Measurements from ENCODE around the gene HCST.

GRCh38 chr19:35901854-35902661 is at the start of gene HCST:
- TF ChIP-seq RAD21 (IDR thresholded peaks at IDR 0.05; ENCODE audit: low read length) (no peak), CTCF (conservative IDR thresholded peaks at IDR 0.05; ENCODE audit: low read depth, low read length) (no peak), USF2 (IDR thresholded peaks at IDR 0.05; ENCODE audit: low read depth, low read length) (no peak), SMC3 (IDR thresholded peaks at IDR 0.05; ENCODE audit: low read depth, low read length) (no peak), BHLHE40 (IDR thresholded peaks at IDR 0.05; ENCODE audit: low read depth, low read length) (no peak), POLR2A (IDR thresholded peaks at IDR 0.05; ENCODE audit: low read depth, low read length) (no peak), RCOR1 (IDR thresholded peaks at IDR 0.05; ENCODE audit: insufficient replicate concordance, low read length) (no peak), CEBPB (IDR thresholded peaks at IDR 0.05; ENCODE audit: low read depth, low read length) (no peak), MAFK (IDR thresholded peaks at IDR 0.05; ENCODE audit: low read depth, low read length) (no peak), FOS (IDR thresholded peaks at IDR 0.05; ENCODE audit: low read depth, low read length) (no peak), CHD1 (IDR thresholded peaks at IDR 0.05; ENCODE audit: low read depth, low read length) (no peak), MAZ (IDR thresholded peaks at IDR 0.05; ENCODE audit: borderline replicate concordance, low read depth, low read length) (no peak), RFX5 (IDR thresholded peaks at IDR 0.05; ENCODE audit: low read depth, low read length) (no peak), MXI1 (IDR thresholded peaks at IDR 0.05; ENCODE audit: borderline replicate concordance, low read depth, low read length) (no peak)

Measured in IMR-90 (cell line).